NCI-H1417 (cell line): ENCODE measurements around the gene PNPLA4.
A peak's percentile ranks its signal among the peaks of the same experiment; 100 is the strongest.

Source experiments
- DNase-seq, 3 experiments: peaks; one replicate each; lab custom pipeline; 2025; lab: John Stamatoyannopoulos, UW

Gene PNPLA4

DNA sequence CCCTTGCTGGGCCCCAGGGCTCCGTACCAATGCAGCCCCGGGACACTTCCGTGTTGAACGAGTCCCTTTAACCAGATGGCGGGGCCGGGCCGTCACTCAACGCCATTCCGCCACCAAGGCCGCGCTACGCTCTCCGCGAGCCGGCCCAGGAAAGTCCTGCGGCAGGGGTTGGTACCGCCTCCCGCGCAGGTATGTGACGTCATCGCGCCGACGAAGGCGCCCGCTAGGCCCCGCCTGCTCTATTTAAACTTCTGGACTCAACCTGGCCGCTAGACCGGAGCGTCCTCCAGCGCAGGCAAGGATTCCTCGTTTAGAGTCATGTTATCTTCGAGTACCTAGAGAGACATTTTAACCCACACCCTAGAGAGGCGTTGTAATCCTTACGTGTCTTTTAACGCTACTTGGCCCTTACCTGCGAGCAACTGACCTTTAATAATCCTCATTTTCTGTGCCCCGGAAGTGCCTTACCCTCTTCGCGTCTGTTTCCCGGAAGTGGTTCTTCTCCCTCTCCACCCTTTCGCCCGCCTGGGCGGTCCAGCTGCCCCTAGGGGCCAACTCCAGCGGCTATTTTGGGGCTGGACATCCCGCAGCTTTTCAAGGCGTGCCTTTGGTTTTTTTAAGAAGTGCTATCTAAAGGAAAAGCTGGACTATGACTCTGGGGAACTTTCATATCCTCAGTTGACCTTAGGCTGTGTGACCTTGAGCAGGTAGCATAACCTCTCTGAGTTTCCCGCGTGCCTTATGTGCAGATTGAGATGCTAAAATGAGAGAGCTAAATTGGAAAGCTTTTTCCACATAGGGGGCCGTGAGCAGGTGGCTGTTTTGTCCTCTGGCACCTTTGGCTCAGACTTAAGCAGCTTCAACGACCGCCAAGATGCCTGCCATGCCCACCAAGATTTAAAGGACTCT, at the start of gene PNPLA4:
Gene PNPLA4, minus strand, starts transcription at position 155 of the 909 bp plus-strand sequence. CDS start 1,294 bp downstream, outside the sequence.
- peak; percentile 50 to 98 (median 93) for DNase-seq

DNA sequence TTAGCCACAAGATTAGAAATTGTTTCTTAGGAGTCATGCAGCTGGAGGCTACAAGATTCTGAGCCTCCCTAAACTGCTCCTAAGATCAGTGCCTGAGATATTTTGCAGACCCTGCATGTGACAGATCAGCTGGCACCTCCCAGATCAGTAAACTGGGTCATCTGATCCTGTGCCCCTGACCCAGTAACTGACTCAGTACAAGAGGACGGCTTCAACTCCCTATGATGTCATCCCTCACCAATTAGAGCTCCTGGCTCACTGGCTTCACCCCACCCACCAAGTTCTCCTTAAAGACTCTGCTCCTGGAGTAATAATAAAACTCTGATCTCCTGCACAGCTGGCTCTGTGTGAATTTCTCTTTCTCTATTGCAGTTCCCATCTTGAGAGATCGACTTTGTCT, 45.4 kb upstream of the PNPLA4 start:
- DNase-seq: no peak

GRCh38 chrX:7970428-7970827, 43.2 kb upstream of the PNPLA4 start:
- DNase-seq: no peak

DNA sequence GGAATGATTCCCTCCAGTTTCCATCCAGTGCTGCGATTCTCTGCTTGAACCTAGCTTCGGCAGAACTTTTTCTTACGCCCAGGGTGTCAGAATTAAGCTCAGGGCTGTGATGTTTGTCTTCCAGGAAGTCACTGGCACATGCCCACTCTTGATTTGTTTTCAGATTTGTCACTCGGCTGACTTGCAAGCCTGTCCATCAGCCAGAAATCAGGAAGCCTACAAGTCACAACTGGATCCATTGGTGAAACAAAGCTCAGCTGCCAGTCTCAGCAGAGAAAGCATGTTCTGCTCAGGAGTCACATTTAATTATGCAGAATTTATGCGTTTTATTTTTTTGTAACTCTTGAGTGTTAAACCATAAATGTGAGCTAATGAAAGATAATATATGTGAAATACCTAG, 38.2 kb upstream of the PNPLA4 start:
- no peak for DNase-seq

- DNase-seq: no peak
These were observed 33.0 kb upstream of the PNPLA4 start for GRCh38 chrX:7960246-7960645.

DNA sequence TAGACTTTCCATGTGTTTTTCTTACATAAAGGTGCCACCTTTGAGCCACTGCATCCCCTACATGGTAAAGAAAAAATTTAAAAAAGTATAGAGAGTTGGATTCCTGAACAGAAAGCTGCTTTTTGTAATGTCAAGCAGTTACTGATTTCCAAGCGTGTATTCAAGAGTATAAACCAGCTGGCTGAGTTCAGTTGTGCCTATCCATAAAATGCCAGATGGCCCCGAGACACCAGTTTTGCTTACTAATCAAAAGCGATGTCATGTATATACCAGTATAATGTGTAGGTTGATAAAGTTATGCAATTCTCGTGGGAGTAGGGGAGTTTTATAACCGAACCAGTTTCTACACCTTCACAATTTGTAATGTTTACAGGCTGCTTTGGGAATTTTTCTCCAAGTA, 26.2 kb upstream of the PNPLA4 start:
- DNase-seq: no peak

DNA sequence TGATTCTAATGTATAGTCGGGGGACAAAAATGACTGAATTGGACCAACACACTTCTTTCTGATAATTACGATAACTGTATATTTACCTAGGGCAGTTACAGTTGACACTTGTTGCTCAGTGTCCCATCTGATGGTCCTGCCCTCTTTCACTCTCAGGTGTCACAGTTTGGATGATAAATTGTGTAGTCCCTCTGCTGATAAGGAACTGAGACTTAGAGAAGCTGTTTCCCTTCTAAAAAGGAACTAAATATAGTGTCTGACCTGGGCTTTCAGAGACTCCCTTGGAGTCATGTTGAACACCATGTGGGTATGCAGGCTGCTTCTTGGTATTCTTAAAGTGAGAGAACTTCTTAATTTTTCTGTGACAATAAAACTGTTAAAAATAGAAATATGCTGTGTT, 23.7 kb upstream of the PNPLA4 start:
- DNase-seq: no peak

GRCh38 chrX:7948483-7948882, 21.3 kb upstream of the PNPLA4 start:
- no peak for DNase-seq

DNA sequence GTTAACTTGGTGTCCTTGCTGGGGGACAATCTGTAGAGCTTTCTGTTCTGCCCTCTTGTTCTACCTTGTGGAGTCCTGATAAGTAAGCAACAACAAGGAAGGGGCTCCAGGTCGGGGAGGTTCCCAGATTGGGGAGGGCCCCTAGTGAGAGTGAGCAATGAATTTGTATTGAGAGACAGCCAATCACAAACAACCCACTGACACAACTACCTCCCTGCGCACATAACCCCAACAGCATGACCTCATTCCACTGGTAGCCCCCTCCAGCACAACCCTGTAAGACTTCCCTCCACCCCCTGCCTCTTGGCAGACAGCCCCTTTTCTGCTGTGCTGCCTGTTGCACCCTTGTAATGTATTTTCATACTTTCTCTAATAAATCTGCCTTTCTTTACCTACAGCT, 19.7 kb upstream of the PNPLA4 start:
- no peak for DNase-seq

- peak in 1 of 3 experiments; percentile 16 for DNase-seq
These were observed 16.5 kb upstream of the PNPLA4 start for GRCh38 chrX:7943600-7944245.

GRCh38 chrX:7941390-7942042, 14.3 kb upstream of the PNPLA4 start:
- peak in 2 of 3 experiments; percentile 13 to 74 for DNase-seq

- DNase-seq: no peak
These were observed 6.8 kb upstream of the PNPLA4 start for GRCh38 chrX:7934026-7934425.

DNA sequence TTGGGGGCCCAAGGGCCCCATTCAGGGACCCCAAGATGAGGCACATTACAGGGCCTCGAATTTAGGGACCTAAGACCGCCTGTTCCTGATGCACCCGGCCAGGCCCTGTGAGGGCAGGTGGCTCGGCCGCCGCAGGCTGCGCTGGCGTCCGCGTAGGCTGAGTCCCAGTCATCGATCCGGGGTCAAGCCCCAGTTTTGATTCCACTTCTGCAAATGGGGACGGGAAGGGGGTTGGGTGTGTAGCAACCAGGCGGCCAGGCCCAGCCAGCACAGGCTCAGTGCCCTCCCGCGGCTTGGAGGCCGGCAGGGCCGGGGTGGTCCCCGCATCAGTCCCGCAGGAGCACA, 327 bp downstream of the PNPLA4 start:
- DNase-seq: no peak

DNA sequence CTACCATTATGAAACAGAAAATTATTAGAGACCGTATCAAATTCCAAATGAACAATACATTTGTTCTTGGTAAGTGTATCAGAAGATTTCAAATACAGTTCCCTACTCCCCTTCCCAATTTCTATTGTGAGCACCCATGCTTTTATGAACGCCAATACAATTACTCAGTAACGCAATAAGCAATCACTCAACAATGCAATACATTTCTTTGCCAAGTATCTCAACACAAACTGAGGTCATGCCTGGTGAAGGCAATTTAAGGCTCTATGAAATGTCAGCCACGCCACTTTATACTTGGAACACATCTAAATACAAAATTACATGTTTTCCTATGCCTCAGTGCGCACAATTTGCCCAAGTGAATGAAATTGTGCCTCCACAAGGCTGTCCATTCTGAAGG, 712 bp downstream of the PNPLA4 start:
- DNase-seq: peak in 1 of 3 experiments; percentile 58

- peak; percentile 61 to 93 (median 79) for DNase-seq
These were observed 1.2 kb downstream of the PNPLA4 start for GRCh38 chrX:7925867-7926472.

DNA sequence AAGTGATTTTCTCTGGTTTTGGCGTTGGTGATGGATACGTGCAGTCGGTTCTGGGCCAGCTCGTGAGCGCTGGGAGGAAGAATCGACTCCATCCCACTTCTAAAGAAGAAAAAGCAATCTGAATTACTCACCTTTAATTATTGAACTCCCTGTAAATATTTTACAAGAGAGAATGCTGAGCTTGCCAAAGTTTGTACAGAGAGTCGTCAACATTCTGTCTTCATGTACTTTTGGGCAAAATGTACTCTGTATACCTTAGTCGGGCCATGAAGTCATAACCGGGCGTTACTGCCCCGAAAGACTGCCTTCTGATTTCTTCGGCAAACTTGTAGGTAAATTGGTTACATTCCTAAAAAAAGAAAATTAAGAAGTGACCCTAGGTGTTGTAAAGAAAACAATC, 5.5 kb downstream of the PNPLA4 start:
- DNase-seq: no peak

DNA sequence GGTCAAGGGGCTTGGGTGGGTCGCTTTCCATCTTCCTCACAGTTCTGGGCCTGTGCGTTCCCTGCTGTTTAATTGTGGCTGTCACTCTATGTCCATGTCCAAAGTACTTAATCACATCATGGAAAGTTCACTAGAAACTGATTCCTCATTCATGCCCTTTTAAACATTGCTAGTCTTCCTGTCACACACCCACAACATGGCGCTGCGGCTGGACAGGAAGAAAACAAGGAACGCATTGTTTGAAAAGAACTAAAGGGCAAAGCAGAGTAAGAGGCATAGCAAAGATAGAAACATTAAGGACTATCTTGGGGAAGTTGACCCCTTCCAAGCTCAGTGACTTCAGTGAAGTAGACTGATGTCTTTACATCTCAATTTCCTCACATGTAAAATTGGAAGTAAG, 18.4 kb downstream of the PNPLA4 start:
- no peak for DNase-seq

GRCh38 chrX:7904562-7904961, 22.7 kb downstream of the PNPLA4 start:
- no peak for DNase-seq

DNA sequence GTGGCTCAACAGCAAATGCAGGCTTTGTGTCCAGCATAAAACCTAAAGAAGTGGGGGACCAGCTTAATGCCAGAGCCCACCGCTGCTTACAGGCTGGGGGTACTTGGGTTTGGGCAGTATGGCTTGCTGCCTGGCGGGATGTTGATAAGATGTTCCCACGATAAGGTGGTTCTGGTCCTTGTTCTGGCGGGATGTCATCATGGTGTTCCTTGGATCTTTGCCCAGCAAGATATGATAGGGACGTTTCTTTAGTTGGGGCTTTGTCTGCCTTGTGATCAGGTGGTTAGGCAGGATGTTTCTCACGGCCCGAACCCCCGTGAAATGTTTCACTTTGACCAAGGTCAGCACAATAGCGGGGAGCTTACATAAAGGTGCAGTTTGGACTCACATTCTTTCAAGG, 35.3 kb downstream of the PNPLA4 start:
- DNase-seq: no peak

DNA sequence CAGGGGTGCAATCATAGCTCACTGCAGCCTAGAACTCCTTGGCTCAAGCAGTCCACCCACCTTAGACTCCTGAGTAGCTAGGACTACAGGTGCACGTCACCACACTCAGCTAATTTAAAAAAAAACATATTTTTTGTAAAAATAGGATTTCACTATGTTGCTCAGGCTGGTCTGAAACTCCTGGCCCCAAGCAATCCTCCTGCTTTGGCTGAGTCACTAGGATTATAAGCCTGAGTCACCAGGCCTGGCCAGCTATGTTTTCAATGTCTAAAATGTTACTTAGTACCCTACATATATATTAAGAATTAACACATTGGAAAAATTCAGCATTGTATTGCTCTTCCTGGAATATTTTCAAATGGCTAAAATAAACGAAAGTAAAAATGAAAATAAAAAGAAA, 37.5 kb downstream of the PNPLA4 start:
- DNase-seq: no peak

DNA sequence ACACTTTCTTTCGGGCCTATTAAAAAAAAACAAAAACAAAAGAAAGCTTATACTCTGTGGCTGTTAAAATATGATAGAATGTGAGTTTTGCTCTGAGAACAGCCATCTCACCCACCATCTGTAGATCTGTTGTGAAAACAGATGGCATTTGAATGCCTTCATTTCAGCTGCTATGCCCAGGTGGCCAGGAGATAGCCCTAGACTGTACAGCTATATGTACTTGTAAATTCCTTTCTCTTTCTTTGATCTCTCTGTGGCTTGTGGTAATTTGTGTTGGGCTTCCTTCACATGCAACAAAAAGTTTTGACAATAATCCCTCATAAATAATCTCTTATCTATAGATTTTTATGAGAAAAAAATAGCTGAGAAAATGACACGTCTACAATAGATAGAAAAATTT, 38.1 kb downstream of the PNPLA4 start:
- no peak for DNase-seq

DNA sequence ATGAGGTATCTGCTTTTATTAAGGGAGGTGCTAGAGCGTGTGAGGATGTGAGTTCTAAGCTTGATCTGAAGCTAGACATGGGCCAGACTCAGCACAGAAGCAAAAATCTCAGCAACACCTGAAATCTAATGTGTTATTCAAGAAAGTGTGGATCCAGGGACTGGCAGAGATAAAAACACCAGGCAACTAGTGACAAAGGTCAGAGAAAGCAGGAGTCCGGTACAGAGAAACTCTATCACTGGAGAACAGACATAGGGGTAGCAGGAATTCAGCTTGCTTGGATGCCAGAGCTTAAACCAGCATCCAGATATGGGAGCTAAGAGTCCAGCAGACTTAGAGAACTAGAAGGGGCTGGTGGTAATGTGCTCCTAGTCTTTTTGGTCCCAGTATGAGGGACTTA, 50.3 kb downstream of the PNPLA4 start:
- DNase-seq: no peak

- no peak for DNase-seq
These were observed 55.2 kb downstream of the PNPLA4 start for GRCh38 chrX:7872042-7872441.
